Amniotic epithelial cell (primary cell): ENCODE measurements around the gene MYOF.
"Not testable (repeated sequence)": the region's sequence is repeated elsewhere in the genome, so short reads cannot be mapped to it uniquely, and the experiment has no call there.

Source experiments
- DNase-seq: peaks from one replicate; pipeline ENCODE4 v3.0.0-alpha.2; 2010; ENCODE audit warnings: low read depth

MYOF gene

DNA sequence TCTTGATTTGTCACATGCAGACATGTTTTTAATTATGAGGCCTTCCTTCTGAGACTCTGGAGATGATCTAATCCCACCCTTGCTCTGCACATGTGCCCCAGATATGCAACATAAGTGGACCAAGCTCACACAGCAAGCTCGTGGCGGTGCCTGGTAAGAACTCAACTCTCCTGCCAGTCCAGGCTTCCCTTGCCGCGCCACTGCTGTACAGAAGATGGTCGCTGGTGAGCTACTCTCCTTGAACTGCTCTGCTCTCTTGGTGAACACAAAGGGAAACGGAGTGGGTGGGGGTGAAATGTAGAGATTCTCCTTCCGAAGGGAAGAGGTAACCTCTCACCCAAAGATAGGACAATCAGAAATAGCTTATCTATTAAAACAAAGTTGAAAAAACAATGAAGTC, 25.7 kb downstream of the MYOF start:
- DNase-seq, result no peak

DNA sequence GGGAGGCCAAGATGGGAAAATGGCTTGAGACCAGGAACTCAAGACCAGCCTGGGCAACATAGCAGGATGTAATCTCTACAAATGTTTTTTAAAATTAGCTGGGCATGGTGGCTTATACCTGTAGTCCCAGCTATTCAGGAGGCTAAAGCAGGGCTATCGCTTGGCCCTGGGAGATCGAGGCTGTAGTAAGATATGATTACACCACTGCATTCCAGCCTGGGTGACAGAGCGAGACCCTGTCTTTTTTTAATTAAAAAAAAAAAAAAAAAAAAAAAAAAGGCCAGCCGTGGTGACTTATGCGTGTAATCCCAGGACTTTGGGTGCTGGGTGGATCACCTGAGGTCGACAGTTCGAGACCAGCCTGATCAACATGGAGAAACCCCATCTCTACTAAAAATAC, 27.4 kb downstream of the MYOF start:
- no peak for DNase-seq

DNA sequence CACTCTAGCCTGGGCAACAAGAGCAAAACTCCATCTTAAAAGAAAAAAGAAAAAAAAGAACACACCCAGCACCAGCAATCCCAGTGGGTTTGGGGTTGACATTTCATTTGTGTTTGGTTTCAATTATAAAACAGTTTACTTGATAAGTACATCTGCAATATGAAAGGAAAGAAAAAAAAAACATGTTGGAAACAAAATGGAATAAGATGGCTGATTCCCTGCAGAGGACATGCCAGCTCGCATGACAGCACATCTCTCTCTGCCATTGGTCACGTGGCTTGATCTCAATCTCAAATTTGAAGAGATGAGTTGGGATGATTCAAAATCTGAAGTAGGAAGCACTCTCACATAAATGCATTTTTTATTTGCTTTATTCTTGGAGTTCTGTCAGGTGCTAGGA, 28.0 kb downstream of the MYOF start:
- DNase-seq, result no peak

DNA sequence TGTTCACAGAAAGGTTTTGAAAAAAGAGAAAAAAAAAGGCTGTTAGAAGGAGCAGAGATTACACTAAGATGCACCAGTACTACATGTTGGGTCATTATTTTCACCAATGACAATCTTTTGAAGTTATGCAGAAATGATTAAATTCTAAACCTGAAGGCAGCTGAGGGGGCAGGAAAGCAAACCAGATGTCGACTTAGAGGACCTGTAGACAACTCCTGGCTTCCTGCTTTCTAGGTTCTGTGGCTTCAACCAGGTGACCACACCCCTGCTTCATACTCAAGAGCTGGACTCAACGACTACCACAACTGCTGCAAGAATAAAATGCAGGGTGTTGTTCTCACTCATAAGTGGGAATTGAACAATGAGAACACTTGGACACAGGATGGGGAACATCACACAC, 30.0 kb downstream of the MYOF start:
- no peak for DNase-seq

DNA sequence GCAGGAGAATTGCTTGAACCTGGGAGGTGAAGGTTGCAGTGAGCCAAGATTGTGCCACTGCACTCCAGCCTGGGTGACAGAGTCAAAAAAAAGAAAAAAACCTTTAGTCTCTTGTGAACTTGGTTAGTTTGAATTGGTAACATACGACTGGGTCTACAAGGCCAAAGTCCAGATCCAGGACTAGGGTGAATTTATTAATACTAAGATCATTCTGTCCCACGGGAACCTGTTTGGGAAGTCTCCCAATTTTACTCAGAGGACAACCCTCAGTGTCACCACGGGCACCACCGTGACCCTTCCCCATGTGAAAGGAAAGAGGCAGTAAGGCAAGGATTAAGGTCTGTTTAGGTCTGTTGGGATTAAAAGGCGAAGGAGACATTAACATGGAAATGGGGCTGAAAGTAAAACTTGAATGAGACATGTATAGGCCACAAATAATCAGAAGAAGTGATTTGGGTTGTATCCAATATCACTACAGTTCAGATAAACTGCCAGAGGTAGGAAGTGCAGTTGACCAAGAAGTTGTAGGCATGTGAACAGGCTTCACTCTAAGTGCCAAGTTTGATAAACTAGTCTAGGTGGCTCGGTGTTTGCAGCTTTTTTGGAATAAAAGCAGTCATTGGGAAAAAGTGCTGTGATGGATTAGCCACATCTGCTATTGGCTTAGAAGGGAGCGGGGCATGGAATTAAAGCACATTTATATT, 30.7 kb downstream of the MYOF start:
- DNase-seq, result no peak

DNA sequence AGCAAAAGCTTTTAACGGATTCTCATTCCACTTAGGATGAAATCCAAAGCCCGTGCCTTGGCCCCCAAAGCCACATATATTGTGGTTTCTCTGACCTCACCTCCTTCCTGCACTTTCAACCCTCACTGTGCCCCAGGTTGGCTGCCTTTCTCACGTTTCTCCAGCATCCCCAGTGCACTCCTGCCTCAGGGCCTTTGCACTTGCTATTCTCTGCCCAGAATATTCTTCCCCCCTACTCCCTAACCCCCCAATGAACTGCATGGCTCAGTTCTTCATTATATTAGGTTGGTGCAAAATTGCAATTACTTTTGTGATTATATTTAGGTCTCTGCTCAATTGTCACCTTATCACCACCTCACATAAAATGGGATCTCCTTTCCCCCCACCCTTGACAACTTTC, 34.2 kb downstream of the MYOF start:
- DNase-seq, result no peak

DNA sequence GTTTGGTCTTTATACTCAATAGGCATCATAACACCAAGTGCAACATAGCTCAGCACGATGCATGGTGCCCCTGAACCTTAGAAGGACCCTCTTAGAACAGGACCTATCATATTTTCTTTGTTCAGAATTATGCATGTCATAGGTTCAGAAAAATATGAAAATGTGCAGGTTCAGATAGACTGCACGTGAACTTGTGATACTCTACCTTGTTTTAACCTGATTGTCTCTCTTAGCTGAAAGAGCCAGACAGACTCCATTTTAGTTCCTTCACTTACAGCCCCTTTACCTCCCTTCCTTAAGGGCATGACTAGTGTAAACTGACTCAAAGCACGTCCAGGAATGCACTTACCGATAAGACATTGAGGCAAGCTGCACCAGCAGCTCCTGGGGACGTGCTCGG, 35.1 kb downstream of the MYOF start:
- no peak for DNase-seq

- no peak for DNase-seq
Observed at GRCh38 chr10:93445978-93446720, 36.0 kb downstream of the MYOF start.

- peak; percentile 98 for DNase-seq
Observed at GRCh38 chr10:93445097-93445960, 36.8 kb downstream of the MYOF start.

DNA sequence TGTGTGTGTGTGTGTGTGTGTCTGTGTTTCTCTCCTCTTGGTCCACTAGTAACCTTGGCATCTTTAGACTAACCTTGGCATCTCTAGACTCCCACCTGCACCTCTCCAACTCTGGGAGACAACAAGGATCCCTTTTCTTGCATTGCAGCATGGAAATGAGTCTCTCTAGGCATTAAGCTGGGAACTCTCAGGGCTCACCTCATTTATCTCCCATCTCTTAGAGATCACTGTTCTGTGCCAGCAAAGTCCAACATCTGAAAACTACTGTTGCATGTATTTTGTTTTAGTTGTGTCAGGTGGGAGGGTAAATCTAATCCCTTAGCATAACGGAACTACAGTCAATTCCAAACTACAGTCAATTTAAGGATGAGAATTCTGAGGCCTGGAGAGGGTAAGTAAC, 38.7 kb downstream of the MYOF start:
- no peak for DNase-seq

DNA sequence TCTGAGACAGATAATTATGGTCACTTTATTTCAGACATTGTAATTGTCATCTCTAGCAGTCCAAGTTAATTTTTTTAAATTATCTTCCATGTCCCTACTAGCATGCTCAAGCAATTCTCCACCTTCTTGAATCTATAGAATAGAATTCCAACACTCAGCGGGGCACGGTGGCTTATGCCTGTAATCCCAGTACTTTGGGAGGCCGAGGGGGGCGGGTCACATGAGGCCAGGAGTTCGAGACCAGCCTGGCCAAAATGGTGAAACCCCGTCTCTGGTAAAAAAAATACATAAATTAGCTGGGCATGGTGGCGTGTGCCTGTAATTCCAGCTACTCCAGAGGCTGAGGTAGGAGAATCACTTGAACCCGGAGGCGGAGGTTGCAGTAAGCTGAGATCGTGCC, 39.4 kb downstream of the MYOF start:
- not testable (repeated sequence) for DNase-seq

- peak; percentile 51 for DNase-seq
Observed at GRCh38 chr10:93440591-93441091, 41.5 kb downstream of the MYOF start.

GRCh38 chr10:93438613-93439253, 43.4 kb downstream of the MYOF start:
- DNase-seq, result peak; percentile 72

- peak; percentile 57 for DNase-seq
Observed at GRCh38 chr10:93437946-93438612, 44.1 kb downstream of the MYOF start.

- DNase-seq, result peak; percentile 100
Observed at GRCh38 chr10:93437086-93437945, 44.8 kb downstream of the MYOF start.

DNA sequence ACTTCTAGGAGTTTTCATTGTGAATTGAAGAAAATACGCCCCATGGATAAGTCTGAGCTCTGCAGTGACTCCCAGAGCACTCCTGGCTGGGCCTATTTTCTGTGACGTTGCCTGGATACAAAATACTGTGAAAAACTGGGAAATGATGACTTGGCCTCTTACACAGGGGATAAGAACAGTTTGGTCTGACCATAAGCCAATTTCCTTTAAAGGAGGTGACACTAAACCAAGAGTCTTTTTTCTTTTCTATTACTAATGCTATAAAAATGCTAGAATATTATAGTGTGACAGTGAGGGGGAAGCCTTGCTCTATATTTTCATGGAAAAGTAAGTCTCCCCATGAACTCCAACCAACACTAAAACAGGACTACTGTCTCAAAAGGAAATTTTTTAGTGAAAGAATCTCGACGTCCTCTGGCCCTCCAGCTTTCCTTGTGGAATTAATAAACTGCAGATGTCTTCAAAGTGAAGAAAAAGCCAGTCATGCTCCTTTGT, 45.5 kb downstream of the MYOF start:
- DNase-seq, result peak; percentile 91

GRCh38 chr10:93435621-93436397, 46.3 kb downstream of the MYOF start:
- DNase-seq, result peak; percentile 80

DNA sequence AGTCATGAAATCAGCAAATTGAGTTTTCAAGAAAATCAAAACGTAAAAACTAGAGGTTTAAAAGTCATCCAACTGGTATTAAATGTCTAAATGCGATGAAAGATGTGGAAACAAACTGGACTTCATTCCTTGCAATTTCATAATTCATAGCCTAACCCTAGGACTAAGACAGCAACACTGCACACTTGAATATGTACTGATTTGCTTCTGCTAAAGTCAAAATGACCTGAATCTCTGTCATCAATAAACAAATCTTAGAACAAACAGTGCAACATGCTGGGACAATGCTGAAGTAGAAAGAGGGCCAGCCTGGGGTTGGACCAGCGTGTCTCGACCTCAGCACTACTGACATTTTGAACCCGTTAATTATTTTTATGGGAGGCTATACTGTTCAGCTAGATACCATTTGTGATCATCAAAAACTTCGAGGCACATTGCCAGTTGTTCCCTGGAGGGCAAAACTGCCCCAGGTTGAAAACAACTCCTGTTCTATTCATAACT, 47.1 kb downstream of the MYOF start:
- DNase-seq, result peak; percentile 56

DNA sequence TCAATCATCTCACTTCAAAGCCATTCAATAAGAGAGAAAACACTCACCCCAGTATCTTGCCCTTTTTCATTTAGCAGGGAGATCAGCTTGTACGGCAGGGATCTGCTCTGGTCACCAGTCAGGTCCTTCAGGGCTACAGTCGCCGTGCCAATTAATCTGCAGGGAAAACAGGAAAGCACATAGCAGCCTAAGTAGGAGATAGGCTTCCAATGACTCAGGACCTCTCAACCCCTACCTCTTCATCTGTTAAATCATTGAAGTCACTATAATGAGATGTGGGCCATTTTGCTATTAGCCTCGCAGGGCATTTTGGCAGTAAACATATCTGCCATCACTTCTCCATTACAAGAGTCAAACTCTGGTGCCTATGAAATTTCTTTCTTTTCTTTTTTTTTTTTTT, 50.8 kb downstream of the MYOF start:
- DNase-seq, result peak; percentile 18
